ENCODE measurements around the gene ZNF768.

DNA sequence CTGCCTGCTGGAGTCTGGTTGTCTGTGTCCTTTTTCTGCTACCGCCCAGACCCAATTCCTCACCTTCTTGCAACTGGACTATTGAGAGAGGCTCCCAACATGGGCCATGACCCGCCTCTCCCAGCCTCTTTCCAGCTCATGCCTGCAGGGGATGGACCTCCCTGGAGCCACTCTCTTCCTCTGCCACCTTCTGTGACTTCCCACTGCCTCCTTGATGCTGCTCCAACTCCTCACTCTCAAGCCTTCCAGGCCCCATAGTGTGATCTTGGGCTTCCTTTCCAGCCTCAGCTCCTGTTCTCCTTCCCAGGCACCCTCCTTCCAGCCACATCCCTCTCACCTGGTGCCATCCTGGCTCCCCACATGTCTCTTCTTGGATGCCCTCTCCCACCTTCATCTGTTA lies 11.1 kb downstream of the ZNF768 start:
- TF ChIP-seq, protein P1, sequence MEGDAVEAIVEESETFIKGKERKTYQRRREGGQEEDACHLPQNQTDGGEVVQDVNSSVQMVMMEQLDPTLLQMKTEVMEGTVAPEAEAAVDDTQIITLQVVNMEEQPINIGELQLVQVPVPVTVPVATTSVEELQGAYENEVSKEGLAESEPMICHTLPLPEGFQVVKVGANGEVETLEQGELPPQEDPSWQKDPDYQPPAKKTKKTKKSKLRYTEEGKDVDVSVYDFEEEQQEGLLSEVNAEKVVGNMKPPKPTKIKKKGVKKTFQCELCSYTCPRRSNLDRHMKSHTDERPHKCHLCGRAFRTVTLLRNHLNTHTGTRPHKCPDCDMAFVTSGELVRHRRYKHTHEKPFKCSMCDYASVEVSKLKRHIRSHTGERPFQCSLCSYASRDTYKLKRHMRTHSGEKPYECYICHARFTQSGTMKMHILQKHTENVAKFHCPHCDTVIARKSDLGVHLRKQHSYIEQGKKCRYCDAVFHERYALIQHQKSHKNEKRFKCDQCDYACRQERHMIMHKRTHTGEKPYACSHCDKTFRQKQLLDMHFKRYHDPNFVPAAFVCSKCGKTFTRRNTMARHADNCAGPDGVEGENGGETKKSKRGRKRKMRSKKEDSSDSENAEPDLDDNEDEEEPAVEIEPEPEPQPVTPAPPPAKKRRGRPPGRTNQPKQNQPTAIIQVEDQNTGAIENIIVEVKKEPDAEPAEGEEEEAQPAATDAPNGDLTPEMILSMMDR (IDR thresholded peaks at IDR 0.05; ENCODE audit: borderline replicate concordance, extremely low read depth, low read length, poor library complexity, severe bottlenecking) = no peak
- no peak for TF ChIP-seq EZH2 (IDR thresholded peaks at IDR 0.05; ENCODE audit: borderline replicate concordance, low read depth, low read length, severe bottlenecking)
